Gastrocnemius medialis (tissue), 4 donors: ENCODE results near the gene SCARF2.
"Not testable (repeated sequence)": the region's sequence is repeated elsewhere in the genome, so short reads cannot be mapped to it uniquely, and the experiment has no call there.

Source experiments
- POLR2A ChIP-seq, 2 donors: fragments of 450-650 bp; IDR thresholded peaks; one replicate each; pipeline ENCODE4 v1.6.1; 2017; ENCODE audit warnings: antibody characterized with exemption in 2 of 2, mild to moderate bottlenecking in 2 of 2, moderate library complexity in 2 of 2
- TF ChIP-seq, protein P1 (sequence below), 5 experiments: fragments of 450-650 bp in 3 of 5; fragments of 200-600 bp in 2 of 5; sonication (generic) in 2 of 5; IDR thresholded peaks in 4 of 5; conservative IDR thresholded peaks in 1 of 5; 1 replicate in 4 of 5; 2 replicates in 1 of 5; pipeline ENCODE4 v1.5.1; 2016 to 2019; ENCODE audit warnings: antibody characterized with exemption in 5 of 5, mild to moderate bottlenecking in 3 of 5, moderate library complexity in 3 of 5

DNA sequence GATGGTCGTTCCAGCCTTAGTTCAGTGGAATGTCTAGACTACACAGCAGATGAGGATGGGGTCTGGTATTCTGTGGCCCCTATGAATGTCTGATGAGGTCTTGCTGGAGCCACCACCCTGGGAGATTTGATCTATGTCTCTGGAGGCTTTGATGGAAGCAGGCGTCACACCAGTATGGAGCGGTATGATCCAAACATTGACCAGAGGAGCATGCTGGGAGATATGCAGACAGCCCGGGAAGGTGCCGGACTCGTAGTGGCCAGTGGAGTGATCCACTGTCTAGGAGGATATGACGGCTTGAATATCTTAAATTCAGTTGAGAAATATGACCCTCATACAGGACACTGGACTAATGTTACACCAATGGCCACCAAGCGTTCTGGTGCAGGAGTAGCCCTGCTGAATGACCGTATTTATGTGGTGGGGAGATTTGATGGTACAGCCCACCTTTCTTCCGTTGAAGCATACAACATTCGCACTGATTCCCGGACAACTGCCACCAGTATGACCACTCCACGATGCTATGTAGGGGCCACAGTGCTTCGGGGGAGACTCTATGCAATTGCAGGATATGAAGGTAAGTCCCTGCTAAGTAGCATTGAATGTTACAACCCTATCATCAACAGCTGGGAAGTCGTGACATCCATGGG lies 13.6 kb upstream of the SCARF2 start:
- TF ChIP-seq, protein P1, sequence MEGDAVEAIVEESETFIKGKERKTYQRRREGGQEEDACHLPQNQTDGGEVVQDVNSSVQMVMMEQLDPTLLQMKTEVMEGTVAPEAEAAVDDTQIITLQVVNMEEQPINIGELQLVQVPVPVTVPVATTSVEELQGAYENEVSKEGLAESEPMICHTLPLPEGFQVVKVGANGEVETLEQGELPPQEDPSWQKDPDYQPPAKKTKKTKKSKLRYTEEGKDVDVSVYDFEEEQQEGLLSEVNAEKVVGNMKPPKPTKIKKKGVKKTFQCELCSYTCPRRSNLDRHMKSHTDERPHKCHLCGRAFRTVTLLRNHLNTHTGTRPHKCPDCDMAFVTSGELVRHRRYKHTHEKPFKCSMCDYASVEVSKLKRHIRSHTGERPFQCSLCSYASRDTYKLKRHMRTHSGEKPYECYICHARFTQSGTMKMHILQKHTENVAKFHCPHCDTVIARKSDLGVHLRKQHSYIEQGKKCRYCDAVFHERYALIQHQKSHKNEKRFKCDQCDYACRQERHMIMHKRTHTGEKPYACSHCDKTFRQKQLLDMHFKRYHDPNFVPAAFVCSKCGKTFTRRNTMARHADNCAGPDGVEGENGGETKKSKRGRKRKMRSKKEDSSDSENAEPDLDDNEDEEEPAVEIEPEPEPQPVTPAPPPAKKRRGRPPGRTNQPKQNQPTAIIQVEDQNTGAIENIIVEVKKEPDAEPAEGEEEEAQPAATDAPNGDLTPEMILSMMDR (IDR thresholded peaks at IDR 0.05 in 4 of 5, conservative IDR thresholded peaks at IDR 0.05 in 1 of 5), result not testable (repeated sequence)
- not testable (repeated sequence) for TF ChIP-seq POLR2A (IDR thresholded peaks at IDR 0.05)
